GM23248 (cell line): Measurements from ENCODE around the gene WNK2.

Source experiments
- EZH2 ChIP-seq: fragments of 200-600 bp; sonication (generic); IDR thresholded peaks from 2 replicates; pipeline ENCODE4 v1.6.1; 2018; ENCODE audit warnings: antibody characterized with exemption, mild to moderate bottlenecking; ENCODE audit not compliant: insufficient read depth, poor library complexity, severe bottlenecking
- EZH2phosphoT487 ChIP-seq: fragments of 200-600 bp; sonication (generic); IDR thresholded peaks from 2 replicates; pipeline ENCODE4 v1.6.1; 2018; ENCODE audit warnings: antibody characterized with exemption, moderate library complexity, mild to moderate bottlenecking, low read depth; ENCODE audit not compliant: insufficient read depth

DNA sequence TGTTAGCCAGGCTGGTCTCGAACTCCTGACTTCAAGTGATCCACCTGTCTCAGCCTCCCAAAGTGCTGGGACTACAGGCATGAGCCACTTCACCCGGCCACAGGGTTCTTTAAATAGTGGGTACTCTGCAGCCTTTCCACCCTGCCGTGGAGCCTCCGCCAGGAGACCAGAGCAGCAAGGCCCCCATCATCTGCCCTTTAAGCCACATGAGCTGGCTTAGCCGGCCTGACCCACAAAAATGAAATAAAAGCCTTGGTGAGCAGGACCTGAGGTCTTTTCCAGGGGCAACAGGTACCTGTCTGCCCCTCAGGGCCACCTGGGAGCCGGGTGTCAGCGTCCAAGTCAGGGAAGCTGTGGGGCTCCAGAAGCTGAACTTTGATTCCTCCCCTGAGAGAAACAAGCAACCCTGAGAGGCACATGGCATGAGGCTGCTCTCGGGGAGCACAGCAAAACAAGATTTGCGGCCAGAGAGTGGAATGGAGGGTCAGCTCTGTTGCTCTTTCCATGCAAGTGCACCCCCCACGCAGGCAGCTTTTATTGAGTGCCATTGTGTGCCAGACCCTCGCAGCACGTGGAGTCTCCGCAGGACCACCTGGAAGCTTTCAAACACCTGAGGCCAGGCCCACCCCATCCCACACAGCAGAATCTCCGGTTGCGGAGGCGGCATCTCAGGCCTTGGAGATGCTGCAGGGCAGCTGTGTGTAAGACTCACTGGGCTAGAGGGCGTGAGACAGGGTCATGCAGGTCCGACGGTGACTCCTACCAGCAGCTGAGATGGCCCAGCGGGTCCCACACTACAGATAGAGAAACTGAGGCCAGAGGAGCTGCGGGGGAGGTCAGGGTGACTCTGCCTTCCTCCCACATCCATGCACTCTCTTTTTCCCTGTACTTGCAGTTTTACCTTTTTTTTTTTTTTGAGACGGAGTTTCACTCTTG, 4.8 kb upstream of the WNK2 start:
- TF ChIP-seq EZH2phosphoT487 (no peak), EZH2 (no peak)
